HEK293 (cell line): ENCODE results near the gene UGT1A4.

Experiments
- CTCF ChIA-PET: fragments of 350-600 bp; formaldehyde crosslinking; extraction: SDS; loops from one replicate; lab custom pipeline; 2021; ENCODE audit warnings: antibody characterized with exemption; lab: Yijun Ruan, JAX
- POLR2A ChIA-PET: fragments of 300-600 bp; formaldehyde crosslinking; extraction: SDS; loops from one replicate; lab custom pipeline; 2020; ENCODE audit warnings: antibody characterized with exemption, inconsistent platforms; lab: Yijun Ruan, JAX
- H3K27ac ChIP-seq: fragments of 200-500 bp; sonication (Bioruptor generic); 2 replicates; pipeline ENCODE4 v1.5.1; 2014; ENCODE audit warnings: low read depth, low read length, control low read depth, inconsistent platforms; ENCODE audit errors: extremely low read depth
- H3K36me3 ChIP-seq, 2 experiments: fragments of 200-500 bp in 1 of 2; sonication (Bioruptor generic) in 1 of 2; 1 replicate in 1 of 2; 2 replicates in 1 of 2; pipeline ENCODE4 v1.5.1; 2014 to 2017; ENCODE audit warnings: inconsistent platforms in 2 of 2, low read length in 2 of 2; ENCODE audit not compliant: control insufficient read depth in 2 of 2, insufficient read depth in 1 of 2
- H3K4me1 ChIP-seq: fragments of 200-500 bp; sonication (Bioruptor generic); 2 replicates; pipeline ENCODE4 v1.5.1; 2014; ENCODE audit warnings: mild to moderate bottlenecking, low read length, inconsistent platforms; ENCODE audit not compliant: control insufficient read depth, insufficient read depth
- H3K4me3 ChIP-seq: 2 replicates; pipeline ENCODE4 v1.5.1; 2011; ENCODE audit warnings: low read depth, mild to moderate bottlenecking, control low read depth, low read length, moderate library complexity
- H3K9me3 ChIP-seq: fragments of 200-500 bp; sonication (Bioruptor generic); 2 replicates; pipeline ENCODE4 v1.5.1; 2014; ENCODE audit warnings: low read depth, low read length, inconsistent platforms; ENCODE audit not compliant: control insufficient read depth, insufficient read depth
- AEBP2 ChIP-seq: fragments of 450-650 bp; formaldehyde crosslinking; IDR thresholded peaks from 2 replicates; pipeline ENCODE4 v1.5.1; 2016; ENCODE audit warnings: missing biosample characterization, missing genetic modification characterization, borderline replicate concordance
- HOXA7 ChIP-seq: sonication (generic); formaldehyde crosslinking; IDR thresholded peaks from 2 replicates; pipeline ENCODE4 v1.8.1; 2022; ENCODE audit warnings: missing genetic modification reagents, borderline replicate concordance
- PATZ1 ChIP-seq: fragments of 450-650 bp; formaldehyde crosslinking; IDR thresholded peaks from 2 replicates; pipeline ENCODE4 v1.5.1; 2016; ENCODE audit warnings: missing biosample characterization, missing genetic modification characterization
- RBAK ChIP-seq: fragments of 450-650 bp; formaldehyde crosslinking; IDR thresholded peaks from 2 replicates; pipeline ENCODE4 v1.5.1; 2016; ENCODE audit warnings: missing biosample characterization, missing genetic modification characterization
- SALL2 ChIP-seq: fragments of 450-650 bp; formaldehyde crosslinking; IDR thresholded peaks from 2 replicates; pipeline ENCODE4 v1.5.0; 2017; ENCODE audit warnings: missing biosample characterization, mild to moderate bottlenecking, missing genetic modification characterization, borderline replicate concordance
- ZBTB1 ChIP-seq: fragments of 450-650 bp; formaldehyde crosslinking; IDR thresholded peaks from 2 replicates; pipeline ENCODE4 v1.5.1; 2016; ENCODE audit warnings: missing biosample characterization, missing genetic modification characterization
- ZBTB11 ChIP-seq: fragments of 450-650 bp; formaldehyde crosslinking; conservative IDR thresholded peaks from 2 replicates; pipeline ENCODE4 v1.5.1; 2016; ENCODE audit warnings: low read depth, missing biosample characterization, missing genetic modification characterization
- ZBTB20 ChIP-seq: fragments of 450-650 bp; formaldehyde crosslinking; IDR thresholded peaks from 2 replicates; pipeline ENCODE4 v1.5.1; 2016; ENCODE audit warnings: missing biosample characterization, missing genetic modification characterization
- ZEB2 ChIP-seq: fragments of 450-650 bp; formaldehyde crosslinking; IDR thresholded peaks from 2 replicates; pipeline ENCODE4 v1.5.1; 2016; ENCODE audit warnings: missing biosample characterization, missing genetic modification characterization
- ZFHX2 ChIP-seq: fragments of 450-650 bp; formaldehyde crosslinking; conservative IDR thresholded peaks from 2 replicates; pipeline ENCODE4 v1.5.1; 2016; ENCODE audit warnings: missing biosample characterization, missing genetic modification characterization
- ZFP37 ChIP-seq: fragments of 450-650 bp; formaldehyde crosslinking; IDR thresholded peaks from 2 replicates; pipeline ENCODE4 v1.5.1; 2016; ENCODE audit warnings: missing biosample characterization, missing genetic modification characterization
- ZNF202 ChIP-seq: fragments of 450-650 bp; formaldehyde crosslinking; IDR thresholded peaks from 2 replicates; pipeline ENCODE4 v1.5.1; 2016; ENCODE audit warnings: missing biosample characterization, missing genetic modification characterization, borderline replicate concordance
- ZNF211 ChIP-seq: fragments of 450-650 bp; formaldehyde crosslinking; IDR thresholded peaks from 2 replicates; pipeline ENCODE4 v1.5.1; 2016; ENCODE audit warnings: low read depth, missing biosample characterization, missing genetic modification characterization
- ZNF214 ChIP-seq: fragments of 450-650 bp; formaldehyde crosslinking; IDR thresholded peaks from 2 replicates; pipeline ENCODE4 v1.5.1; 2017; ENCODE audit warnings: missing biosample characterization, mild to moderate bottlenecking, missing genetic modification characterization, borderline replicate concordance
- ZNF426 ChIP-seq: fragments of 450-650 bp; formaldehyde crosslinking; IDR thresholded peaks from 2 replicates; pipeline ENCODE4 v1.5.1; 2017; ENCODE audit warnings: missing biosample characterization, missing genetic modification characterization, mild to moderate bottlenecking, inconsistent platforms, moderate library complexity
- ZNF510 ChIP-seq: fragments of 450-650 bp; formaldehyde crosslinking; IDR thresholded peaks from 2 replicates; pipeline ENCODE4 v1.5.1; 2018; ENCODE audit warnings: mild to moderate bottlenecking, missing genetic modification characterization, missing biosample characterization; ENCODE audit not compliant: insufficient replicate concordance
- ZNF530 ChIP-seq: fragments of 450-650 bp; formaldehyde crosslinking; IDR thresholded peaks from 2 replicates; pipeline ENCODE4 v1.5.1; 2016; ENCODE audit warnings: low read depth, missing biosample characterization, missing genetic modification characterization
- ZNF600 ChIP-seq: fragments of 450-650 bp; formaldehyde crosslinking; IDR thresholded peaks from 2 replicates; pipeline ENCODE4 v1.5.1; 2016; ENCODE audit warnings: missing biosample characterization, missing genetic modification characterization
- ZNF639 ChIP-seq: fragments of 450-650 bp; formaldehyde crosslinking; IDR thresholded peaks from 2 replicates; pipeline ENCODE4 v1.5.1; 2016; ENCODE audit warnings: missing biosample characterization, missing genetic modification characterization
- ZNF660 ChIP-seq: fragments of 450-650 bp; IDR thresholded peaks from 2 replicates; pipeline ENCODE4 v1.5.1; 2018; ENCODE audit warnings: missing biosample characterization, mild to moderate bottlenecking, missing genetic modification characterization
- ZNF670 ChIP-seq: fragments of 450-650 bp; formaldehyde crosslinking; IDR thresholded peaks from 2 replicates; pipeline ENCODE4 v1.5.1; 2016; ENCODE audit warnings: missing biosample characterization, missing genetic modification characterization, low read depth
- ZNF747 ChIP-seq: fragments of 450-650 bp; formaldehyde crosslinking; IDR thresholded peaks from 2 replicates; pipeline ENCODE4 v1.5.1; 2016; ENCODE audit warnings: missing biosample characterization, missing genetic modification characterization
- ZNF776 ChIP-seq: fragments of 450-650 bp; formaldehyde crosslinking; IDR thresholded peaks from 2 replicates; pipeline ENCODE4 v1.5.0; 2017; ENCODE audit warnings: missing biosample characterization, missing genetic modification characterization, borderline replicate concordance
- TF ChIP-seq, protein P1 (sequence below): fragments of 450-650 bp; formaldehyde crosslinking; IDR thresholded peaks from 2 replicates; pipeline ENCODE4 v1.5.1; 2016; ENCODE audit warnings: missing biosample characterization, missing genetic modification characterization

UGT1A4 gene

DNA sequence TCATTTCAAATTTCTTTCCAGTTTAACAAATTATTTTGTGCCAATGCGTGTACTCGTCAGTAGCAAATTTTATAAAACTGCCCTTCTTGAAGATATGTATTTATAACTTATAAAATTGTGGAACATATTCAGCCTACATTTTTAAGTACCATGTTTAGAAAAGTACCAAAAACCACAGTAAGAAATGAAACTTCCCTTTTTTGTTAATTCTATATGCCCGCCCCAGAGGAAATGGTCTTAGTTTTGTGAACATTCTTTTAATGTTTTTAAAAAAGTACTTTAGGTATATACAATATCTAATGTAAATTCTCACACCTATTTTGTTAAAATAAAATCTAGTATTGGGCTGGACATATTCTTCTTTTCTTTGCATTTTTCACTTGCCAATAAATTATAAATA is 45.6 kb upstream of the UGT1A4 start (continued):
- TF ChIP-seq ZBTB11 (tag by site-specific recombination) (no peak), ZNF510 (tag by site-specific recombination) (no peak), ZNF747 (tag by site-specific recombination) (no peak), AEBP2 (tag by site-specific recombination) (no peak), ZEB2 (tag by site-specific recombination) (no peak), ZNF426 (tag by site-specific recombination) (no peak), HOXA7 (no peak)

DNA sequence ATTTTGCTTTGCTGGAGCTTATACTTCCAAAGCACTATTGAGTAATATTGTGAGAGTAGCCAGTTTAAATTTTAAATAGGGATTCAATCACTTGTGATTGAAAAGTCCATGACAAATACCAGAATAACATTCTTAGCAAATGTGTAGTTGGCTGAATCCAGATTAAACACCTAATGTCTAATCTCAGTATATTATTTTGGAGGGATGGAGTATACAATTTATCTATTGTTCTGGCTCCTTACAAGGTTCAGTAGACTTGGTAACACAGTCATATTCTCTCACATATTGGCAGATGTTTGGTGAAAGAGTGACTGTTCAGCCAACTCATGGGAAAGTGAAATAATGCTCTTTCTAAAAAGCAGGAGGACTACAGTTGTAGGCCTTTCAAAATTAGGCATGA is 44.6 kb upstream of the UGT1A4 start:
- ChIA-PET POLR2A (no interaction called here), CTCF (no interaction called here)
- H3K4me3 ChIP-seq = no peak overlapping the region
- no peak overlapping the region for H3K27ac ChIP-seq
- H3K4me1 ChIP-seq = peaks cover 4% of the 10 kb centered on the region; the same call in 1 of the 2 replicates
- TF ChIP-seq ZNF211 (tag by site-specific recombination) = no peak
- no peak for TF ChIP-seq ZNF202 (tag by site-specific recombination)
- no peak for TF ChIP-seq ZNF214 (tag by site-specific recombination)
- TF ChIP-seq SALL2 (tag by site-specific recombination) = no peak
- no peak for TF ChIP-seq ZNF660 (tag by site-specific recombination)
- TF ChIP-seq ZFP37 = no peak
- TF ChIP-seq ZNF600 = no peak
- TF ChIP-seq, protein P1, sequence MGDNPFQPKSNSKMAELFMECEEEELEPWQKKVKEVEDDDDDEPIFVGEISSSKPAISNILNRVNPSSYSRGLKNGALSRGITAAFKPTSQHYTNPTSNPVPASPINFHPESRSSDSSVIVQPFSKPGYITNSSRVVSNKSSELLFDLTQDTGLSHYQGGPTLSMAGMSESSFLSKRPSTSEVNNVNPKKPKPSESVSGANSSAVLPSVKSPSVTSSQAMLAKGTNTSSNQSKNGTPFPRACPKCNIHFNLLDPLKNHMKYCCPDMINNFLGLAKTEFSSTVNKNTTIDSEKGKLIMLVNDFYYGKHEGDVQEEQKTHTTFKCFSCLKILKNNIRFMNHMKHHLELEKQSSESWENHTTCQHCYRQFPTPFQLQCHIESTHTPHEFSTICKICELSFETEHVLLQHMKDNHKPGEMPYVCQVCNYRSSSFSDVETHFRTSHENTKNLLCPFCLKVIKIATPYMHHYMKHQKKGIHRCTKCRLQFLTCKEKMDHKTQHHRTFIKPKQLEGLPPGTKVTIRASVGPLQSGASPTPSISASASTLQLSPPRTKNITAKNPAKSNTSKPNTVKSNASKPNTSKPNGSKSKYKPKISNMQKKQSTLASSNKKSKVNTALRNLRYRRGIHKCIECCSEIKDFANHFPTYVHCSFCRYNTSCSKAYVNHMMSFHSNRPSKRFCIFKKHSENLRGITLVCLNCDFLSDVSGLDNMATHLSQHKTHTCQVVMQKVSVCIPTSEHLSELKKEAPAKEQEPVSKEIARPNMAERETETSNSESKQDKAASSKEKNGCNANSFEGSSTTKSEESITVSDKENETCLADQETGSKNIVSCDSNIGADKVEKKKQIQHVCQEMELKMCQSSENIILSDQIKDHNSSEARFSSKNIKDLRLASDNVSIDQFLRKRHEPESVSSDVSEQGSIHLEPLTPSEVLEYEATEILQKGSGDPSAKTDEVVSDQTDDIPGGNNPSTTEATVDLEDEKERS = no peak
- no peak for TF ChIP-seq ZNF530
- TF ChIP-seq ZNF776 (tag by site-specific recombination) = no peak
- no peak for TF ChIP-seq HOXA7
- TF ChIP-seq PATZ1 (tag by site-specific recombination) = no peak
- TF ChIP-seq ZBTB1 = no peak
- no peak for TF ChIP-seq ZBTB20 (tag by site-specific recombination)
- TF ChIP-seq ZFHX2 = no peak
- no peak for TF ChIP-seq ZNF670
- no peak for TF ChIP-seq RBAK (tag by site-specific recombination)
- TF ChIP-seq ZNF639 (tag by site-specific recombination) = no peak
- H3K9me3 ChIP-seq = no peaks in the 10 kb centered on the region
- H3K36me3 ChIP-seq = no peaks in the 10 kb centered on the region
